HEK293 (cell line): Measurements from ENCODE around the gene DCST1.
A peak's percentile ranks its signal among the peaks of the same experiment; 100 is the strongest.

ENCODE experiments used
- KLF8 ChIP-seq: fragments of 450-650 bp; formaldehyde crosslinking; IDR thresholded peaks from 2 replicates; pipeline ENCODE4 v1.5.1; 2016; ENCODE audit warnings: missing biosample characterization, missing genetic modification characterization
- MYNN ChIP-seq: fragments of 450-650 bp; formaldehyde crosslinking; IDR thresholded peaks from 2 replicates; pipeline ENCODE4 v1.5.1; 2016; ENCODE audit warnings: missing biosample characterization, missing genetic modification characterization, borderline replicate concordance
- PATZ1 ChIP-seq: fragments of 450-650 bp; formaldehyde crosslinking; IDR thresholded peaks from 2 replicates; pipeline ENCODE4 v1.5.1; 2016; ENCODE audit warnings: missing biosample characterization, missing genetic modification characterization
- PRDM4 ChIP-seq: fragments of 450-650 bp; formaldehyde crosslinking; IDR thresholded peaks from 2 replicates; pipeline ENCODE4 v1.5.1; 2017; ENCODE audit warnings: missing biosample characterization, missing genetic modification characterization
- TRIM28 ChIP-seq: IDR thresholded peaks from 2 replicates; pipeline ENCODE4 v1.6.1; 2011; ENCODE audit warnings: low read length, control low read depth, borderline replicate concordance
- ZBTB10 ChIP-seq: fragments of 450-650 bp; formaldehyde crosslinking; IDR thresholded peaks from 2 replicates; pipeline ENCODE4 v1.5.1; 2016; ENCODE audit warnings: missing biosample characterization, missing genetic modification characterization
- ZFHX2 ChIP-seq: fragments of 450-650 bp; formaldehyde crosslinking; conservative IDR thresholded peaks from 2 replicates; pipeline ENCODE4 v1.5.1; 2016; ENCODE audit warnings: missing biosample characterization, missing genetic modification characterization
- ZNF132 ChIP-seq: fragments of 450-650 bp; formaldehyde crosslinking; IDR thresholded peaks from 2 replicates; pipeline ENCODE4 v1.5.1; 2017; ENCODE audit warnings: missing biosample characterization, missing genetic modification characterization, borderline replicate concordance
- ZNF133 ChIP-seq: fragments of 450-650 bp; formaldehyde crosslinking; IDR thresholded peaks from 2 replicates; pipeline ENCODE4 v1.5.1; 2016; ENCODE audit warnings: missing biosample characterization, missing genetic modification characterization
- ZNF157 ChIP-seq: fragments of 450-650 bp; formaldehyde crosslinking; IDR thresholded peaks from 2 replicates; pipeline ENCODE4 v1.5.1; 2016; ENCODE audit warnings: missing biosample characterization, missing genetic modification characterization
- ZNF239 ChIP-seq: fragments of 450-650 bp; formaldehyde crosslinking; IDR thresholded peaks from 2 replicates; pipeline ENCODE4 v1.5.1; 2016; ENCODE audit warnings: missing biosample characterization, missing genetic modification characterization
- ZNF248 ChIP-seq: fragments of 450-650 bp; formaldehyde crosslinking; IDR thresholded peaks from 2 replicates; pipeline ENCODE4 v1.5.1; 2017; ENCODE audit warnings: missing biosample characterization, missing genetic modification characterization
- ZNF26 ChIP-seq: fragments of 450-650 bp; formaldehyde crosslinking; IDR thresholded peaks from 2 replicates; pipeline ENCODE4 v1.5.1; 2016; ENCODE audit warnings: missing biosample characterization, missing genetic modification characterization
- ZNF292 ChIP-seq: fragments of 450-650 bp; formaldehyde crosslinking; IDR thresholded peaks from 2 replicates; pipeline ENCODE4 v1.5.1; 2016; ENCODE audit warnings: low read depth, missing biosample characterization, missing genetic modification characterization, borderline replicate concordance
- ZNF366 ChIP-seq: fragments of 450-650 bp; formaldehyde crosslinking; conservative IDR thresholded peaks from 2 replicates; pipeline ENCODE4 v1.5.1; 2016; ENCODE audit warnings: missing biosample characterization, missing genetic modification characterization
- ZNF398 ChIP-seq: fragments of 450-650 bp; formaldehyde crosslinking; IDR thresholded peaks from 2 replicates; pipeline ENCODE4 v1.5.1; 2017; ENCODE audit warnings: missing biosample characterization, missing genetic modification characterization
- ZNF513 ChIP-seq: fragments of 450-650 bp; IDR thresholded peaks from 2 replicates; pipeline ENCODE4 v1.5.1; 2018; ENCODE audit warnings: missing biosample characterization, missing genetic modification characterization
- ZNF518A ChIP-seq: fragments of 450-650 bp; formaldehyde crosslinking; conservative IDR thresholded peaks from 2 replicates; pipeline ENCODE4 v1.5.1; 2016; ENCODE audit warnings: low read depth, missing biosample characterization, missing genetic modification characterization
- ZNF544 ChIP-seq: fragments of 450-650 bp; formaldehyde crosslinking; IDR thresholded peaks from 2 replicates; pipeline ENCODE4 v1.5.0; 2017; ENCODE audit warnings: missing biosample characterization, missing genetic modification characterization
- ZNF654 ChIP-seq: fragments of 450-650 bp; formaldehyde crosslinking; IDR thresholded peaks from 2 replicates; pipeline ENCODE4 v1.5.1; 2016; ENCODE audit warnings: low read depth, missing biosample characterization, missing genetic modification characterization

DCST1 gene

GRCh38 chr1:155044812-155045657 lies 11.4 kb downstream of the DCST1 start (continued):
- TF ChIP-seq ZNF398, result peak; percentile 72
- TF ChIP-seq ZNF157 (tag by site-specific recombination), result no peak
- 0 out of 2 replicates have a peak, but pooled peaks have one; percentile 39 for TF ChIP-seq TRIM28
- no peak for TF ChIP-seq ZNF26 (tag by site-specific recombination)
- no peak for TF ChIP-seq MYNN (tag by site-specific recombination)
- no peak for TF ChIP-seq ZNF132 (tag by site-specific recombination)
- no peak for TF ChIP-seq ZNF248 (tag by site-specific recombination)
- TF ChIP-seq ZNF239, result no peak
- TF ChIP-seq ZNF518A (tag by site-specific recombination), result no peak
- no peak for TF ChIP-seq ZNF544 (tag by site-specific recombination)
- TF ChIP-seq ZNF654 (tag by site-specific recombination), result peak; percentile 55
- TF ChIP-seq ZBTB10 (tag by site-specific recombination), result no peak
- TF ChIP-seq ZFHX2, result no peak
- TF ChIP-seq PATZ1 (tag by site-specific recombination), result peak; percentile 36
- TF ChIP-seq ZNF133 (tag by site-specific recombination), result no peak
- peak; percentile 43; the same call in 1 of the 2 replicates for TF ChIP-seq KLF8
- TF ChIP-seq PRDM4 (tag by site-specific recombination), result no peak
- no peak for TF ChIP-seq ZNF513 (tag by site-specific recombination)
- no peak for TF ChIP-seq ZNF292 (tag by site-specific recombination)
- peak; percentile 78; the same call in 1 of the 2 replicates for TF ChIP-seq ZNF366
